Measurements from ENCODE around the gene THAP8. TPM values are rescaled to one million over a fixed set of nuclear protein-coding genes. Genes with fewer than 3 reads are reported as not detected.

The THAP8 gene
- total and polyA plus RNA-seq, 5 donors: 1.6 to 6.6 (median 4.4) TPM

Other genes starting within 250 kb of the THAP8 start
- gene PRODH2, start 241.4 kb downstream of the THAP8 start, total RNA-seq: not detected
- gene PRODH2, start 241.4 kb downstream of the THAP8 start, polyA plus RNA-seq: not detected
- not detected for gene NPHS1, start 201.8 kb downstream of the THAP8 start, total RNA-seq
- not detected for gene NPHS1, start 201.8 kb downstream of the THAP8 start, polyA plus RNA-seq
- not detected for gene KIRREL2, start 197.4 kb downstream of the THAP8 start, total RNA-seq
- gene KIRREL2, start 197.4 kb downstream of the THAP8 start, polyA plus RNA-seq: not detected
- 10 to 100 TPM; 18.0 to 26.3 (median 21.0) TPM for gene APLP1, start 185.7 kb downstream of the THAP8 start, total RNA-seq
- gene APLP1, start 185.7 kb downstream of the THAP8 start, polyA plus RNA-seq: 33.2 TPM
- 10 to 100 TPM in 1 of 4 donors, 1 to 10 TPM in 3; 4.4 to 10.7 (median 6.3) TPM for gene NFKBID, start 153.7 kb downstream of the THAP8 start, total RNA-seq
- 6.4 TPM for gene NFKBID, start 153.7 kb downstream of the THAP8 start, polyA plus RNA-seq
- 1 to 10 TPM; 2.3 to 4.4 (median 2.7) TPM for gene HCST, start 151.8 kb downstream of the THAP8 start, total RNA-seq
- gene HCST, start 151.8 kb downstream of the THAP8 start, polyA plus RNA-seq: 2.6 TPM
- gene TYROBP, start 146.0 kb downstream of the THAP8 start, total RNA-seq: 10 to 100 TPM; 37.2 to 52.6 (median 43.3) TPM
- gene TYROBP, start 146.0 kb downstream of the THAP8 start, polyA plus RNA-seq: 36.7 TPM
- gene LRFN3, start 117.9 kb downstream of the THAP8 start, total RNA-seq: 10 to 100 TPM in 1 of 4 donors, 1 to 10 TPM in 3; 8.2 to 10.8 (median 9.0) TPM
- gene LRFN3, start 117.9 kb downstream of the THAP8 start, polyA plus RNA-seq: 8.4 TPM
- 10 to 100 TPM; 10.9 to 14.9 (median 13.3) TPM for gene SDHAF1, start 59.1 kb downstream of the THAP8 start, total RNA-seq
- gene SDHAF1, start 59.1 kb downstream of the THAP8 start, polyA plus RNA-seq: 11.2 TPM
- gene SYNE4, start 45.5 kb downstream of the THAP8 start, total RNA-seq: under 1 TPM in 3 of 4 donors, not detected in 1; 0.12 to 0.25 (median 0.14) TPM
- 0.18 TPM for gene SYNE4, start 45.5 kb downstream of the THAP8 start, polyA plus RNA-seq
- 10 to 100 TPM in 3 of 4 donors, 1 to 10 TPM in 1; 8.8 to 16.3 (median 12.0) TPM for gene ALKBH6, start 40.1 kb downstream of the THAP8 start, total RNA-seq
- 18.0 TPM for gene ALKBH6, start 40.1 kb downstream of the THAP8 start, polyA plus RNA-seq
- gene CLIP3, start 21.4 kb downstream of the THAP8 start, total RNA-seq: 10 to 100 TPM in 3 of 4 donors, 1 to 10 TPM in 1; 8.7 to 11.3 (median 10.3) TPM
- 4.8 TPM for gene CLIP3, start 21.4 kb downstream of the THAP8 start, polyA plus RNA-seq
- gene WDR62, start 612 bp upstream of the THAP8 start, total RNA-seq: 10 to 100 TPM in 1 of 4 donors, 1 to 10 TPM in 3; 2.8 to 16.3 (median 8.0) TPM
- 10.6 TPM for gene WDR62, start 612 bp upstream of the THAP8 start, polyA plus RNA-seq
- not detected for gene OVOL3, start 56.9 kb upstream of the THAP8 start, total RNA-seq
- gene OVOL3, start 56.9 kb upstream of the THAP8 start, polyA plus RNA-seq: not detected
- 100 to 1,000 TPM in 3 of 4 donors, 10 to 100 TPM in 1; 96.6 to 140 (median 122) TPM for gene POLR2I, start 60.6 kb upstream of the THAP8 start, total RNA-seq
- 121 TPM for gene POLR2I, start 60.6 kb upstream of the THAP8 start, polyA plus RNA-seq
- gene TBCB, start 61.2 kb upstream of the THAP8 start, total RNA-seq: 10 to 100 TPM; 76.8 to 99.7 (median 80.3) TPM
- 101 TPM for gene TBCB, start 61.2 kb upstream of the THAP8 start, polyA plus RNA-seq
- 100 to 1,000 TPM; 542 to 668 (median 632) TPM for gene CAPNS1, start 85.8 kb upstream of the THAP8 start, total RNA-seq
- gene CAPNS1, start 85.8 kb upstream of the THAP8 start, polyA plus RNA-seq: 726 TPM
- gene COX7A1, start 98.2 kb upstream of the THAP8 start, total RNA-seq: 1,000 to 10,000 TPM; 1,675 to 2,458 (median 2,091) TPM
- 1,566 TPM for gene COX7A1, start 98.2 kb upstream of the THAP8 start, polyA plus RNA-seq
- 1 to 10 TPM; 4.0 to 5.0 (median 4.9) TPM for gene ZNF565, start 160.4 kb upstream of the THAP8 start, total RNA-seq
- gene ZNF565, start 160.4 kb upstream of the THAP8 start, polyA plus RNA-seq: 3.2 TPM
- gene ZNF146, start 160.8 kb upstream of the THAP8 start, total RNA-seq: 10 to 100 TPM; 33.5 to 45.8 (median 38.8) TPM
- gene ZNF146, start 160.8 kb upstream of the THAP8 start, polyA plus RNA-seq: 18.8 TPM